ENCODE measurements around the gene USP17L13.
"Not testable (repeated sequence)": the region's sequence is repeated elsewhere in the genome, so short reads cannot be mapped to it uniquely, and the experiment has no call there.

Gene USP17L13

GRCh38 chr4:9224596-9224995, at the start of gene USP17L13:
USP17L13 (plus strand) TSS chr4:9224896; CDS start chr4:9224896, 0 bp downstream.
- not testable (repeated sequence) for H3K27ac ChIP-seq (ENCODE audit: low read length); H3K36me3 ChIP-seq (ENCODE audit: control insufficient read depth in 1 of 2, insufficient read depth in 2 of 2, low read length in 2 of 2); H3K4me3 ChIP-seq (ENCODE audit: low read depth in 1 of 2, low read length in 2 of 2); H3K9me3 ChIP-seq (ENCODE audit: control insufficient read depth in 1 of 2, low read length in 2 of 2); H3K4me1 ChIP-seq (ENCODE audit: control insufficient read depth in 1 of 2, insufficient read depth in 2 of 2, low read length in 2 of 2); H3K27me3 ChIP-seq (ENCODE audit: low read depth, low read length)

- H3K27me3 ChIP-seq (ENCODE audit: low read depth, low read length); H3K36me3 ChIP-seq (ENCODE audit: control insufficient read depth in 1 of 2, insufficient read depth in 2 of 2, low read length in 2 of 2); H3K27ac ChIP-seq (ENCODE audit: low read length); H3K4me1 ChIP-seq (ENCODE audit: control insufficient read depth in 1 of 2, insufficient read depth in 2 of 2, low read length in 2 of 2); H3K4me3 ChIP-seq (ENCODE audit: low read depth in 1 of 2, low read length in 2 of 2); H3K9me3 ChIP-seq (ENCODE audit: control insufficient read depth in 1 of 2, low read length in 2 of 2): not testable (repeated sequence)
Measured at GRCh38 chr4:9210357-9210756, 14.3 kb upstream of the USP17L13 start, which contains the start of gene USP17L10. USP17L10 (plus strand) TSS chr4:9210657; CDS start chr4:9210657, 0 bp downstream.

GRCh38 chr4:9214701-9215100, 10.0 kb upstream of the USP17L13 start:
- H3K4me1 ChIP-seq (ENCODE audit: control insufficient read depth in 1 of 2, insufficient read depth in 2 of 2, low read length in 2 of 2); H3K9me3 ChIP-seq (ENCODE audit: control insufficient read depth in 1 of 2, low read length in 2 of 2); H3K4me3 ChIP-seq (ENCODE audit: low read depth in 1 of 2, low read length in 2 of 2); H3K27ac ChIP-seq (ENCODE audit: low read length); H3K36me3 ChIP-seq (ENCODE audit: control insufficient read depth in 1 of 2, insufficient read depth in 2 of 2, low read length in 2 of 2); H3K27me3 ChIP-seq (ENCODE audit: low read depth, low read length): not testable (repeated sequence)

- H3K27me3 ChIP-seq (ENCODE audit: low read depth, low read length); H3K9me3 ChIP-seq (ENCODE audit: control insufficient read depth in 1 of 2, low read length in 2 of 2); H3K4me1 ChIP-seq (ENCODE audit: control insufficient read depth in 1 of 2, insufficient read depth in 2 of 2, low read length in 2 of 2); H3K27ac ChIP-seq (ENCODE audit: low read length); H3K36me3 ChIP-seq (ENCODE audit: control insufficient read depth in 1 of 2, insufficient read depth in 2 of 2, low read length in 2 of 2); H3K4me3 ChIP-seq (ENCODE audit: low read depth in 1 of 2, low read length in 2 of 2): not testable (repeated sequence)
Measured at GRCh38 chr4:9215105-9215504, 9.6 kb upstream of the USP17L13 start, which contains the start of gene USP17L11. USP17L11 (plus strand) TSS chr4:9215405; CDS start chr4:9215405, 0 bp downstream.

GRCh38 chr4:9219852-9220251, 4.8 kb upstream of the USP17L13 start, which contains the start of gene USP17L12:
USP17L12 (plus strand) TSS chr4:9220152; CDS start chr4:9220152, 0 bp downstream.
- H3K4me3 ChIP-seq (ENCODE audit: low read depth in 1 of 2, low read length in 2 of 2); H3K9me3 ChIP-seq (ENCODE audit: control insufficient read depth in 1 of 2, low read length in 2 of 2); H3K4me1 ChIP-seq (ENCODE audit: control insufficient read depth in 1 of 2, insufficient read depth in 2 of 2, low read length in 2 of 2); H3K27ac ChIP-seq (ENCODE audit: low read length); H3K36me3 ChIP-seq (ENCODE audit: control insufficient read depth in 1 of 2, insufficient read depth in 2 of 2, low read length in 2 of 2); H3K27me3 ChIP-seq (ENCODE audit: low read depth, low read length): not testable (repeated sequence)

GRCh38 chr4:9230249-9230648, 5.6 kb downstream of the USP17L13 start:
- not testable (repeated sequence) for H3K27me3 ChIP-seq (ENCODE audit: low read depth, low read length); H3K4me3 ChIP-seq (ENCODE audit: low read depth in 1 of 2, low read length in 2 of 2); H3K4me1 ChIP-seq (ENCODE audit: control insufficient read depth in 1 of 2, insufficient read depth in 2 of 2, low read length in 2 of 2); H3K9me3 ChIP-seq (ENCODE audit: control insufficient read depth in 1 of 2, low read length in 2 of 2); H3K36me3 ChIP-seq (ENCODE audit: control insufficient read depth in 1 of 2, insufficient read depth in 2 of 2, low read length in 2 of 2); H3K27ac ChIP-seq (ENCODE audit: low read length)

- not testable (repeated sequence) for H3K9me3 ChIP-seq (ENCODE audit: control insufficient read depth in 1 of 2, low read length in 2 of 2); H3K27me3 ChIP-seq (ENCODE audit: low read depth, low read length); H3K4me1 ChIP-seq (ENCODE audit: control insufficient read depth in 1 of 2, insufficient read depth in 2 of 2, low read length in 2 of 2); H3K27ac ChIP-seq (ENCODE audit: low read length); H3K4me3 ChIP-seq (ENCODE audit: low read depth in 1 of 2, low read length in 2 of 2); H3K36me3 ChIP-seq (ENCODE audit: control insufficient read depth in 1 of 2, insufficient read depth in 2 of 2, low read length in 2 of 2)
Measured at GRCh38 chr4:9234085-9234484, 9.4 kb downstream of the USP17L13 start, which contains the start of gene USP17L15. USP17L15 (plus strand) TSS chr4:9234385; CDS start chr4:9234385, 0 bp downstream.

- H3K4me3 ChIP-seq (ENCODE audit: low read depth in 1 of 2, low read length in 2 of 2); H3K27ac ChIP-seq (ENCODE audit: low read length); H3K36me3 ChIP-seq (ENCODE audit: control insufficient read depth in 1 of 2, insufficient read depth in 2 of 2, low read length in 2 of 2); H3K27me3 ChIP-seq (ENCODE audit: low read depth, low read length); H3K9me3 ChIP-seq (ENCODE audit: control insufficient read depth in 1 of 2, low read length in 2 of 2); H3K4me1 ChIP-seq (ENCODE audit: control insufficient read depth in 1 of 2, insufficient read depth in 2 of 2, low read length in 2 of 2): not testable (repeated sequence)
Measured at GRCh38 chr4:9238461-9238860, 13.8 kb downstream of the USP17L13 start.

- H3K27ac ChIP-seq (ENCODE audit: low read length); H3K4me3 ChIP-seq (ENCODE audit: low read depth in 1 of 2, low read length in 2 of 2); H3K36me3 ChIP-seq (ENCODE audit: control insufficient read depth in 1 of 2, insufficient read depth in 2 of 2, low read length in 2 of 2); H3K27me3 ChIP-seq (ENCODE audit: low read depth, low read length); H3K4me1 ChIP-seq (ENCODE audit: control insufficient read depth in 1 of 2, insufficient read depth in 2 of 2, low read length in 2 of 2); H3K9me3 ChIP-seq (ENCODE audit: control insufficient read depth in 1 of 2, low read length in 2 of 2): not testable (repeated sequence)
Measured at GRCh38 chr4:9243579-9243978, 18.9 kb downstream of the USP17L13 start, which contains the start of gene USP17L17. USP17L17 (plus strand) TSS chr4:9243879; CDS start chr4:9243879, 0 bp downstream.

- H3K4me1 ChIP-seq (ENCODE audit: control insufficient read depth in 1 of 2, insufficient read depth in 2 of 2, low read length in 2 of 2); H3K4me3 ChIP-seq (ENCODE audit: low read depth in 1 of 2, low read length in 2 of 2); H3K27me3 ChIP-seq (ENCODE audit: low read depth, low read length); H3K9me3 ChIP-seq (ENCODE audit: control insufficient read depth in 1 of 2, low read length in 2 of 2); H3K36me3 ChIP-seq (ENCODE audit: control insufficient read depth in 1 of 2, insufficient read depth in 2 of 2, low read length in 2 of 2); H3K27ac ChIP-seq (ENCODE audit: low read length): not testable (repeated sequence)
Measured at GRCh38 chr4:9247953-9248680, 23.4 kb downstream of the USP17L13 start, which contains the start of gene USP17L18. USP17L18 (plus strand) TSS chr4:9248630; CDS start chr4:9248630, 0 bp downstream.

- not testable (repeated sequence) for H3K27ac ChIP-seq (ENCODE audit: low read length); H3K4me3 ChIP-seq (ENCODE audit: low read depth in 1 of 2, low read length in 2 of 2); H3K4me1 ChIP-seq (ENCODE audit: control insufficient read depth in 1 of 2, insufficient read depth in 2 of 2, low read length in 2 of 2); H3K9me3 ChIP-seq (ENCODE audit: control insufficient read depth in 1 of 2, low read length in 2 of 2); H3K27me3 ChIP-seq (ENCODE audit: low read depth, low read length); H3K36me3 ChIP-seq (ENCODE audit: control insufficient read depth in 1 of 2, insufficient read depth in 2 of 2, low read length in 2 of 2)
Measured at GRCh38 chr4:9253078-9253477, 28.4 kb downstream of the USP17L13 start, which contains the start of gene USP17L19. USP17L19 (plus strand) TSS chr4:9253378; CDS start chr4:9253378, 0 bp downstream.

- H3K9me3 ChIP-seq (ENCODE audit: control insufficient read depth in 1 of 2, low read length in 2 of 2); H3K27ac ChIP-seq (ENCODE audit: low read length); H3K4me3 ChIP-seq (ENCODE audit: low read depth in 1 of 2, low read length in 2 of 2); H3K36me3 ChIP-seq (ENCODE audit: control insufficient read depth in 1 of 2, insufficient read depth in 2 of 2, low read length in 2 of 2); H3K4me1 ChIP-seq (ENCODE audit: control insufficient read depth in 1 of 2, insufficient read depth in 2 of 2, low read length in 2 of 2); H3K27me3 ChIP-seq (ENCODE audit: low read depth, low read length): not testable (repeated sequence)
Measured at GRCh38 chr4:9257824-9258223, 33.1 kb downstream of the USP17L13 start, which contains the start of gene USP17L20. USP17L20 (plus strand) TSS chr4:9258124; CDS start chr4:9258124, 0 bp downstream.
